ENCODE measurements around the gene LRMDA.

The LRMDA gene

DNA sequence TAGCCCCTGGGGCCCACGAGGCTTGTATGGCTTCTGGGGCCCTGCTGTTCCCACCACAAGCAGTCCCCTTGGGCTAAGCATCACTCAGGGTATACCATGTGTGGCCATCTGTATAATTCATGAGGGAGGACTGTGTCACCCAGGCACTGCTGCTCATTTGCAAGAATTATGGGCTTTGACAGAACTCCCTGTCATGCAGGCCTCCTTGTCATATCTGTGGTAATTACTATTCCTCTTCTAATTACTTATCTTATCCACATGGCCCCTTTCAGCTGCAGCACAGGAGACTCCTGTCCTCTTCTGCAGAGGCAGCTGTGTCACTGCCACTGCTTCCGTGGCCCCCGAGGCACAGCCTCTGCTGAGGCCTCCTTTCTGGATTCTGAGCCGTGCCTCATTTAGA, 46.3 kb downstream of the LRMDA start:
- DNase-seq = no peak

DNA sequence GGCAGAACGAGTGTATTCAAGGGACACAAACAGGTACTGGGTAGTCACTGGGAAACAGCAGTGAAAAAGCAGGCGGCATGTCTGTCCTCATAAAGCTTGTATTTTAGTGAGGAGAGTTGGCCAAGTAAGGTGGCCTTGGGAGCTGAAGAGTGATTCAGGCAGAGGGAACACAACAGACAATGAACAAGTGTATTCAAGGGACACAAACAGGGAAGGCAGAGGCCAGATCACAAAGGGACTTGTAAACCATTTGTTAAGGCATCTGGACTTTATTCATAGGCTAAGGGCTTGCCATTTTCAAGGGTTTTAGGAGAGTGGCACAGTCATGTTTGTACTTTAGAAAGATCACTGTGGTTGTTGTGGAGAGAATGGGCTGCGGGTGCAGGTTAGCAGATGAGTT, 49.0 kb downstream of the LRMDA start:
- DNase-seq = no peak

GRCh38 chr10:75483188-75483587, 51.8 kb downstream of the LRMDA start:
- no peak for DNase-seq

- DNase-seq = no peak
These were observed 53.3 kb downstream of the LRMDA start for GRCh38 chr10:75484717-75485116.

DNA sequence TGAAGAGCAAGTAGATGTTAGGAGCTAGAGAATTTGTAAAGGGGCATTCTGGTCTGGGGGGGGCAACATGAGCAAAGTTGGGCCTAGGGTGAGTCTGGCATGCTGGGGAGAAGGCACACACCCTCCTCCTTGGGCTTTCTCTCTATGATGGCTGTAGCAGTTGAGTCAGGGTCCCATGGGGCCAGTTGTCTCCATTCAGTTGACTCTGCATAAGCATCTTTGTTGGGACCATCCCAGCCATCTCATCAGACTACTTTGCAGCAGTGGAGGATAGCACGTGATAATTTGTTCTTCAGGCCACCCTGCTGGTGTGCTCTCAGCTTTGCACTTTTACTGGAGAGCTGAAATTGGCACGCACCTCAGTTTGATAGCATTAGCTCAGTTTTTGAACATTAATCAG, 55.2 kb downstream of the LRMDA start:
- no peak for DNase-seq

- DNase-seq = no peak
These were observed 55.8 kb downstream of the LRMDA start for GRCh38 chr10:75487087-75487754.

DNA sequence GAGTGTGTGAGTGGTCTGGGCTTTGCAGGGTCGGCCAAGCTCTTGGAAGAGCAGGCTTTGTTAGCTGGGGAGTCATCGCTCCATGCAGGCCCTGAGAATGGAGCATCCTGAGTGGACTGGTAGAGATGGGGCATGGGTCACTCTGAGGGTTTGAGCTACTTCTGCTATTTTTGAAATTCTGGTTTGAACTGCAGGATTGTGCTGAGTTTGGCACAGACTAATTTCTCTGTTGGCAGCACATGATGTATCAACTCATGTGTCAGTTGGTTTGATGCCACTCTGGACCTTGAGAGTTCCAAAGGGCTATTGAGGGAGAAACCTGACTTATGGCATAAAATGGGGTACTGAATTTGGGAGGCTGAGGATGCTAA, 56.3 kb downstream of the LRMDA start:
- DNase-seq = no peak

- DNase-seq = no peak
These were observed 60.9 kb downstream of the LRMDA start for GRCh38 chr10:75492173-75492925.

GRCh38 chr10:75493464-75493863, 62.0 kb downstream of the LRMDA start:
- DNase-seq = no peak

DNA sequence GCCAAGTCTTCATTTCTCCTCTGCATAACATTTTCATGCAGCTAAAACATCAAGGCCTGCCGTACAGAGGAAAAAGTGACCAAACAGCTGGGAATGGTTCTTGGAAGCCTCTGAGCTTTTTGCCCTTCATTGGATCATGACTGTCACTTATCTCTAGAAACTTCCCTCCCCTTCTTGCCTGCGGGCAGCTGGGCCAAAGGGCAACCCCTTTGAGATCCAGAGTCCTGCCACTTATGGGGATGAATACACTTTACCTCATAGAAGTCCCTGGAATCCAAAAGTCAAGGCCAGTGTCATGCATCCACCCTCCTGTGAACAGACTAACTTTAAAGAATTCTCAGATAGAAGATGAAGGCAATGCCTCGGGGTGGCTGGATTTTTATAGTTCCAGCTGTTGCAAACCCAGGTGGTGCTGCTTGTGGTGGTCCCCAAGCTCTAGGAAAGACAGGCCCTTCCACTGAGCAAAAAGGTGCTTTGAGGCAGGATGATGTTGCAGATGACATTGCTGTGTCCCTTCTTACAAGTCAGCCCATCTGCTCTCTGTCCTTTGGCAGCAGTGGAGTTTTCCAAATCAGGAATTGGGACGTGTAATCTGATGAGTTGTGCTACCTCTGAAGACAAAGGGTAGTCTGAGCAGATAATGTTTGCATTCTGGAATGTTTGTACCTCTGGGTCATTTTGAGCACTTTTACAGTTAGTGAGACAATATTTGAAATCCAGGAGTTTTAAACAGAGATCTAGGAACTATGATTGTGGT, 64.2 kb downstream of the LRMDA start:
- DNase-seq = no peak

DNA sequence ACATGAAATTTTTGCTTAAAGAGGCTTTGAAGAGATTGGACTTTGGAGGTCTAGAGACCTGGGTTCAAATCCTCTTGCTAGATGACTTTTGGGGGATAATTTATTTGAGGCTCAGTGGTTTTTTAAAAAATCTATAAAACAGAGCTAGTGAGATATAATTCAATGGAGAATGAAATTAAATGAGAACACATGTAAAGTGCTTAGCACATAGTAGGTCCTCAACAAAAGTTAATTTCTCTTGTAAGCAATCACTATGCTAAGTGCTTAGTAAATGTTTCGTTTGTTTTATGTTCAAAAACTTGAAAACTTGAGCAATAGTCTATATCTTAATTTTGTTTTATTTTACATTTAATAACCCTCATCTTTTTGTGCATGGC, 64.8 kb downstream of the LRMDA start:
- no peak for DNase-seq

- DNase-seq = no peak
These were observed 66.8 kb downstream of the LRMDA start for GRCh38 chr10:75497997-75498883.

- DNase-seq = no peak
These were observed 67.5 kb downstream of the LRMDA start for GRCh38 chr10:75498884-75499350.

DNA sequence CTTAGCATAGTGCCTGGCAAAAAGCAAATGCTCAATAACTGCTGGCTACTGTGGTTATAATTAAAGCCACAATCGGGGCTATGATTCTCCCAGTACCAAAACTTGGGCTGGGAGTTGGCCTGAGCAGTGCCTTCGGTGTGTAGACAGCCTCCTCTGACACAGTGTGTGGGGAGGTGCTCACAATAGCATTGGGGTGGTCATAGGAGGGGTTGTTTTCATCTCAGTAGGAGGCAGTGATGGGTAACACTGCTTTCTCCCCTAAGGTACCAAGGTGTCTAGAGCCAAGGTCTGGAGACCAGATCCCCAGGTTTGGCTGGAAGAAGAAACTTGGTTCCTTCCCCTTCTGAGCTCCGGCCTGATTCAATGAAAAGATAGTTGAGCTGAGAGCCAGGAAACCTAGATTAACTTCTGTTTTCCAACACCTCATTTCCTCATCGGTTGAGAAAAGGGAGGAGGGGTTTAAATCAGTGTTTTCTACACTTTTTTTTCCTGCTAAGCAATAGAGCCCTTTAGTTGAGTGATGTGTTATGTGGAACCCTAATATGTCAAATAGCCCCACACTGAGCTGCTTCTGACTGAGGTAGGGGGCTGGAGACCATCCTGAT, 68.2 kb downstream of the LRMDA start:
- DNase-seq = no peak

DNA sequence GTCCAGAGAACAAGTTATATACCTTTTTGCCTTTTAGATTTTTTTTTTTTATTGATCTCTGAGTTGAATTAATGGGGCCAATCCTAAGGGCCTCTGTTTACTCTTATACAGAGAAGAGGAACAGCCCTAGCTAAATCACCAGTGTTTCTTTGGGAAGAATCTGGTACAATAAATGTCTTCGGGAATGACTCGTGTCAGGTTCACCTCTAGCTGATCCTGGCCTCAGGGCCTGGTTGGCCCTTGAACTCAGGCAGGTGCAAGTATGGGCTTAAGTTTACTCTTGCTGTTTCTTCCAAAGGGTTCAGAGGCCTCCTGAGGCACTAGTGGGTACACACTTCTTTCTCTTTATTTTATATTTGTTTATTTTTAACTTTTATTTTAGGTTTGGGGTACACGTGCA, 71.0 kb downstream of the LRMDA start:
- DNase-seq = no peak

DNA sequence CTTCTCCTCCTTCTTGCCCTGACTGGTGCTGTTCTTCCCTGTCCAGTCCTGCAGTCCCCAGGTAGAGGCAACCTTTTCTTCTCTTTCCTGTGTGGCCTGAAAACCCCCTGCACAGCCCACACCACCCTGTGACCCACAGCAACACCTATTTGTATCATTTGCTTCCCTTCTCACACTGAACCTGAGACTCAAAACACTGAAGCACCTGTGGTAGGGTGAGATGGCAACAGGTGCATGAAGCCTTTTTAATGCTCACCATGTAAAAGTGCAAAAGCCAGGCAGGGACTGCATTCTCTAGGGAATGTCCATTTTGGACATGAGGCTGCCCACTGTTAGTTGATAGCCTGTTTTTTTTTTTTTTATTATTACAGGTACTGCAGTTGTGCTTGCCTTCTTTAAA, 71.4 kb downstream of the LRMDA start:
- DNase-seq = no peak

DNA sequence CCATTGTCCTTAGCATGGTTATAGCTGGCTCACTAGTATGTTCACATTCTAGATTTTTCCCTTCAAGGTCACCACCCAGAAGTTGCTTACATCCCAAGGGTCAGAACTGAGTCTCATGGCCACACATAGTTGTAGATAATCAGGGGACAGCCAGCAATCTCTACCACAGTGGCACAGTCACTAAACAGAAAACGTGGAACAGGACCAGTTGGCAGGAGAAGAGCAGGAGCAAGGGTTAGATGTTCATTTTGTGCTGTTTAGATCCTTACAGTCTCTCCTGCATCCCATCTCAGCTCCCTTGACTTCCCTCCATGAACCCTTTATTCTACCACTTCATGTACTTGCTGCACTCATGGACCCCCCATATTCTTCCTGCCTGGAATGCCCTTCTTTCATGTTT, 73.9 kb downstream of the LRMDA start:
- no peak for DNase-seq

GRCh38 chr10:75505840-75506506, 74.5 kb downstream of the LRMDA start:
- DNase-seq = no peak

DNA sequence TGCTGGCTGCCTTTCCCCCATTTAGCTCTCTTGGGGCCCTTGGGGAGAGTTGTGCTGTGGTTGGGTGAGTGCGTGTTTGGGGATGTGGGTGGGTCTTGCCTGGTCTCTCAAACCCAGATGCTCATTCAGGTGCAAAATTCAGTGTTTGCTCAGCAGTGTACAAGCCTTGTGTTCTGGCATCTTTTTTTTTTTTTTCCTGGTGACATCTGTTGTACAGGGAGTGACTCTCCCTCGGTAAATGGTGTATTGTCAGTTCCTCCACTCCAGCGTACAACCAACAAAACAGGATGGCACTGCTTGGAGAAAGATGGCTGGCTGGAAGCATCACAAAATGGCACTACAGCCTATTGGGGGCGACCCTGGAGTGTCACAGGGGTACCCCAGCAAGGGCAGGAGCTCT, 75.5 kb downstream of the LRMDA start:
- no peak for DNase-seq

GRCh38 chr10:75507469-75507868, 76.0 kb downstream of the LRMDA start:
- DNase-seq = no peak

DNA sequence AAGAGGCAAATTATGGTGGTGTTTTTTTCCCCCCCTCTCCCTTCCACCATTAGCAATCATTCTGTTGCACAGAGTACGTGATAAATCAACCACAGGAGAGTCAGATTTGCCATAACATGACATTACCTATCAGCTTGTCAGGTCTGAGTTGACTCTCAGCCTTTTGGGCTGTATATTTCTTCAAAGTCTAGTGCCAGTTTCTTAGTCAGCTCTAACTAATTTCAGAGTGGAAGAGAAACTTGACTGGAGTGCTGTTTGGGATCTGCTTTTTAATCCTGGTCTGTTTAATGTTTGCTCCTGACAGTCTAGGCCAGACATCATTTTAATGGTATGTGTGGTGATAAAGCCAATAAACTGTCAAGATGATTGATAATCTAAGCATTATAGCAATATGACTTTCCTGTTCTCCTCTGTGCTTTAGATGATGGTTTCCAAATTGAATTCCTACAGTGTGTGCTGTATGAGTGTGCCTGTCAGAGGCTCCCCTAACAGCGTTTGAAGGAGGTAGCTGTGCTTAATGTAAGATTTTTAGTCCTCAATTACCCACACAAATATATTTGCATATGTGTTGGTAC, 76.9 kb downstream of the LRMDA start:
- DNase-seq = no peak

All from NCI-H524 treated with DMSO at 0.1 percent for 48 hours (cell line).